HK-2 (cell line): ENCODE data around the gene SUPT4H1.

ENCODE experiments used
- DNase-seq: peaks from one replicate; pipeline ENCODE4 v3.0.0-alpha.2; 2018; ENCODE audit not compliant: unreplicated experiment

SUPT4H1 gene

DNA sequence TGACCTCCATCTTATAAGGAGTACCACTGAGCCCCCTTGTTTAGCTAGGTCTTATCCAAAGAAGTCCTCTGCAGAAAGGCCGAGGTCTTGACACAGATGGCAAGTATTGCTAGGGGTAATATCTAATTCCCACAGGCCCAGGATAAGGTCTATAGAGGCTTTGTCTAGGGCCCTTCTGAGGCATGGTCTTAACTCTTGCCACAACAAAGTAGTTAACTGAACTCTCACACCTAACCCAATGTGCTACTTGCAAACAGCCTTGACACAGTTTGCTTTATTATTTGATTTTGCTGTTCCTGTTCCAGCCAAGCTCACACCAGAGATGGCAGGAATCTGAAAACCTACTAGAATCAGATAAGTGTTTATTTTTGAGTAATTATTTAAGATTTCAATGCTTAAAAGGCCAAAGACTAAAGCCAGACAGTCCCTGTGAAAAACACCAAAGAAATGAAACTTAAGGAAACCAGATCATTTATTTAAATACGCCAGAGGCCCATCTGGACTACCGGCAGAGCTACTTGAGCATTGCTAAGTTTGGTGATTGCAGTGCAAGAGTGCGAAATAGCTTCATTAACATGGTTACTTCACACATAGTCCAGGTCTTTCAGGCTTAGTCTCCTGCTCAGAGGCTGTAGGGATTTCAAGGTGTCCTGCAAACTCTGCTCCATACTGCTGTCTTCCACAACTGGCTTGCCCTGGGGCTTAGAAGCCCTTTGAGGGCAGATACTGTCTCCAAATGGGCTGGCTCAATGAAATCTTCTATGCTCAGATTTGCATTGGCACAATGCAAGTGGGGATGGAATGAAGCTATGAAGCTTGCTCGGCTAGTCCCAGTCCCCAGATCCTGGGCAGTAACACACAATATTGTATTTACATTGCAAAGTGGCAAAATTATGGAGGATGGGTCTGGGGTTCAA lies 28.5 kb upstream of the SUPT4H1 start:
- no peak for DNase-seq

DNA sequence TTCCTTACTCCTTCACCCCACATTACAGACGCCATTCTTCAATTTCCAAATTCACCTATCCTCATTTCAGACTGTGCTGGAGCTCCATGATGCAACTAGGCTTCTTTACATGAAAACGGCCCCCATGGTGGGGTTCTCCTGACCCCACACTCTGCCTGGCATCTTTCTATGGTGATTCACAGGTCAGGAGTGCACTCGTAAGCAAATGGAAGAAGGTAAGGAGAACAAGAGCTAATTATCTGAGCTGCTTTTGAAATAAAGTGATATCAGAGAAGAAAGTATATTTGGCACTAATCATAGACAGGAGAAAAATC lies 27.5 kb upstream of the SUPT4H1 start:
- no peak for DNase-seq

DNA sequence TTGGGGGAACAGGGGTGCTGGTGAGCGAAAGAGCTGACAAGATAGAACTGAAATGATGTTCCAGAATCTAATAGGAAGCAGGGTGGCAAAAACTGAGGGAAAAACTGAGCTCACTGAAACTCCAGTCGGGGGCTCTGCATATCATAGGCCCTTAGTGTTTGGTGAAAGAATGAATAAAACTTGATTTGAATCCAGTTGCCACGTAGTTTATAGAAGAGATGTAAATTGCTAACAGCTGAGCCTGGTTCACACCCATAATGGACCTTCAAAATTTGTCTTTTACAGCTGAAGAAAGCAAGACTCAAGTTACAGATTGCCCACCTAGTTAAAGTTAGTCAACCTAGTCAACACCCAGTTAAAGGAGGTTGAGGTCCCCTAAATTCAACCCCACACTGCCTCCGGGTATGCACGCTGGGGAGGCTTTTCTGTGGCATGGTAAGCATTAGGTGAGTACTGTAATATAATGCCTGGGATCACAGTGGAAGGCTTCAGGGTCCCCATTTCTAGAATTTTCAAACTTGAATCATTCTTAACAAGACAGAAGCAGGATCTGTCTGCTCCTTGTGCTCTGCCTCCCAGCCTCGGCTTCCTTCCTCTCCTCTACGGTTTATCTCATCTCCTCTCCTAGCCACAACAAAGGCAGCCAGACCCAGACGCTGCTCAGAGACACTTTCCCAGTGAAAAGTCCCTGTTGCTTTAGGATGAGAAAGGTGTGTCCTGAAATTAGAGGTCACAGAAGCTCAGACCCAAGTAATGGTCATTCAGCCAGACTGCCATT lies 26.9 kb upstream of the SUPT4H1 start:
- DNase-seq = no peak

DNA sequence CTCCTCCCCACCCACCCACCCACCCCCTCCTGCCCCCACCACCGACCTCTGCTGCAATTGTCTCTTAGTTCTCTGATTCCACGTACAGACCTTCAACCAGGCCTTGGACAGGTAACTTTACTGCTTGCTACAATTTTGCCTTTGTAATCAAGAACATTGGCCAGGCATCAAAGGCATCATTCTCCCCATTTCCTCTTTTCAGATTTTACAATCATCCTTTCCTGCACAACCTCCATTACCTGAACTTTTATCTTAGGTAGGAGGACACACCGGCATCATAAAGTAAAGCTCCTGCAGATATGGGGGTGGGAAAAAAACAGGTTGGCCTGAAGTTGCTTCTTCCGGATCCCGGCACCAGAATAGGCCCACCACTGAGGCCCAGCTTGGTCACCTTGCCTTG lies 25.7 kb upstream of the SUPT4H1 start:
- DNase-seq = no peak

GRCh38 chr17:58377093-58377601 lies 25.1 kb upstream of the SUPT4H1 start:
- no peak for DNase-seq

- DNase-seq = no peak
Measured at GRCh38 chr17:58376472-58377000, 24.5 kb upstream of the SUPT4H1 start.

DNA sequence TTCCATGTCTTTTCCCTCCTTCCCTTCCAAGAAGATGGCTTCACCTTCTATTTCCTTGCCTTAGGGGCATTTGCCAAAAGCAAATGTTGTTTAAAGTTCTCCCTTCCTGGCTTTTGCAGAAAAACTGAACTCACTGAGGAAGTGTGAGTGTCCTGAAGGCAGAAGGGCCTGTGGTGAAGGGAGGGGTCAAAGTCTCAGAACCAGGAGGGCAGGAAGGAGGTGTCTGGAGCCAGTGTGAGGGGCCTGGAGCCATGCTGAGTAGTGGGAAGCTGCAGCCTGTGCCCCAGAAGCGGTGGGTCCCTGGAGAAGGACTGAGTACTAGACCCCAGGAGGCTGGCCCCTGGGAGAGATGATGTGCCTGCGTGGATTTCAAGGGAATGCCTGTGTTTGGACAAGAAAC lies 23.8 kb upstream of the SUPT4H1 start:
- no peak for DNase-seq

- no peak for DNase-seq
Measured at GRCh38 chr17:58375256-58375655, 23.3 kb upstream of the SUPT4H1 start.

- DNase-seq = no peak
Measured at GRCh38 chr17:58373923-58374322, 21.9 kb upstream of the SUPT4H1 start.

DNA sequence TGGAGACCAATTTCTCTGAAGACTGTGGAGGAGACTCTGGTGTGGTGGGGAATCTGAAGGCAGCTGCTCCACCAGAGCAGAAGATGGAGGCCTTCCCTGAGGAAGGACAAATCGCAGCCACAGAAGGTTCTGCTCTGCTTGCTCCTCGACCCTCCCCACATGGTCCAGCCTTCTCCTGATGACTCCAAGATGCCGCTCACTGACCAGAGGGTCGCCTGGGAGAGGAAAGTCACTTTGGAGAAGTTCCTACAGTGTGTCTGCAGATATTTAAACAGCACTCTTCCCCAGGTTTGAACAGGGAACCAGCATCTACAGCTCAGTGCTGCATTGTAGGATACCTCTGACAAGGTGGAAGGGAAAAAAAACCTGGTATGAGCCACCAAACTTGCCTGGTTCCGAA lies 21.0 kb upstream of the SUPT4H1 start:
- DNase-seq = no peak

- DNase-seq = no peak
Measured at GRCh38 chr17:58371300-58371950, 19.4 kb upstream of the SUPT4H1 start.

GRCh38 chr17:58370716-58371115 lies 18.7 kb upstream of the SUPT4H1 start:
- no peak for DNase-seq

DNA sequence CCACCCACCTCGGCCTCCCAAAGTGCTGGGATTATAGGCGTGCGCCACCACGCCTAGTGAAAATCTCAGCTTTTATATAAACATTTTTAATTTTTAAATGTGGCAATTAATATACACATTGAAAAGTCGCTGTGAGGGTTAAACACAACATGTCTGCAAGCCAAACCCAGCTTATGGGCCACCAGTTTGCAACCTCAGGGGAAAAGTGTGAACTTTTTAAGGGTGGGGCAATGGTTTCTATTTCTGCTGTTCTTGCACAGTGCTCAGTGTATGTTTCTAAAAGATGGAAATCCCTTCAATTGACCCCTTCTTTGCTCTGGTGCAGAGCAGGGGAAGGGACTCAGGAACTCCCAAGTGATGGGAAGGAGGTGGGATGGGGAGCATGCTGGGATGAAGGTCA lies 18.3 kb upstream of the SUPT4H1 start:
- DNase-seq = no peak

DNA sequence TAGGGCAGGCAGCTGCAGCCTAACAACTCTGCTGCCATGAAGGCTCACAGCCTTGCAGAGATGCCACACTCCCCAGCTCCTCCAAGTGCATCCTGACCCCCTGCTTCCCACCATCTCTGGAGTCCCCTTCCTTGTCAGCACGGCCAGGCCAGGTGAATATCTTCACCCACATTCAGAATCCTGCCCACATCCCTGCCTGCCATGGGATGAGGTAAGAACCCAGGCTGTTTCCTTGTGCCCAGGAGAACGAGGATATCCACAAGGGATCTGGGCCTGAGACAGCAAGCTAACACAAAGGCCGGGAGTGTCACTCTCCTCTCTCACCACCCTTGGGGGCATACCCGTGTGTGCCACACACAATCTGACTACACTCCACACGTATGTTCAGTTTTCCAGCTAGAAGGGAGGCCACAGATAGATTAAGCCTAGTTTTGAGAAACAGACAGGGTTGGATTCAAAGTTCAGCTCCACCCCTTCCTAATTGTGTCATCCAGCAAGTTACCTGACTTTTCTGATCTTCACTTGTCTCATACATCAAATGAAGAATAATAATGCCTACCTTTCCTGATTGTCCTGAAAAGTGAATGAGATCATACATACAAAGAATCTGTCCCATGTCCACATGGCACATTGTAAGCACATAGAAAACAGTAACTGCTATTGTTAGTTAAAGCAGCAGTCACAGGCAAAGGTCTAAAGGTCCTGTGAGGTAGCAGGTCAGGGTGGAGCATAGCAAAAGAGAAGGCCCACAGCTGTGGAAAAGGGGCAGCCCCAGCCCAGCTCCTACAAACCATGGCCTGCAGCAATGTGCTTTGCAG lies 17.4 kb upstream of the SUPT4H1 start:
- DNase-seq = no peak

DNA sequence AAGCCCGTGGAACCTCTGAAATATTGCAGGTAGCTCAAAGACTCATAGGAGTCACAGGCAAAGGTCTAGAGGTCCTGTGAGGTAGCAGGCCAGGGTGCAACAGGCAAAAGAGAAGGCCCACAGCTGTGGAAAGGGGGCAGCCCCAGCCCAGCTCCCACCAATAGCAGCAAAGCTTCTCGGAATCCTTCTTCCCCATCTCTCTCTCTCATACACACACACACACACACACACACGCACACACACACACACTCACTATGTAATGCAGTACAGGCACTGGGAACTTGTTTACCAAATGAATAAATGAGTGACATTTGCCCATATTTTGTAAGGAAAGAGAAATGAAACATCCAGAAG lies 16.8 kb upstream of the SUPT4H1 start:
- no peak for DNase-seq

DNA sequence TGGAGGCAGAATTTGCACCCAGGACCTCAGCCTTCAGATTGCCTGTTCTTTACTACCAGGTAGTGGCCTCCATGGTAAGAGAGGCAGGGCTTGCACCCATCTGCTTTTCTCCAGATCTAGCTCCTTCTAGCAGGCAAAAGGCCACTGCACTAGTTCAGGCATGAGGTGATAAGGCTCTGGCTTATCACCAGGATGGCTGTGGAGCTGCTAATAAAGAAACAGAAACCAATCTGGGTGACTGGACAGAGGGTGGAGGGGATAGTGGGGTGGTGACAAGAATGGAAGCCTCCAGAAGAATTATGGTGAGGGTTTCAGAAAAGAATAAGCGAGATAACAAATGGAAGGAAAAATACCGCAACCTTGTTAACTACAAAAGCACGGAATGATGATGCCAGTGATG lies 15.5 kb upstream of the SUPT4H1 start:
- no peak for DNase-seq

- no peak for DNase-seq
Measured at GRCh38 chr17:58365980-58366595, 14.1 kb upstream of the SUPT4H1 start.

GRCh38 chr17:58365185-58365979 lies 13.4 kb upstream of the SUPT4H1 start:
- DNase-seq = no peak

DNA sequence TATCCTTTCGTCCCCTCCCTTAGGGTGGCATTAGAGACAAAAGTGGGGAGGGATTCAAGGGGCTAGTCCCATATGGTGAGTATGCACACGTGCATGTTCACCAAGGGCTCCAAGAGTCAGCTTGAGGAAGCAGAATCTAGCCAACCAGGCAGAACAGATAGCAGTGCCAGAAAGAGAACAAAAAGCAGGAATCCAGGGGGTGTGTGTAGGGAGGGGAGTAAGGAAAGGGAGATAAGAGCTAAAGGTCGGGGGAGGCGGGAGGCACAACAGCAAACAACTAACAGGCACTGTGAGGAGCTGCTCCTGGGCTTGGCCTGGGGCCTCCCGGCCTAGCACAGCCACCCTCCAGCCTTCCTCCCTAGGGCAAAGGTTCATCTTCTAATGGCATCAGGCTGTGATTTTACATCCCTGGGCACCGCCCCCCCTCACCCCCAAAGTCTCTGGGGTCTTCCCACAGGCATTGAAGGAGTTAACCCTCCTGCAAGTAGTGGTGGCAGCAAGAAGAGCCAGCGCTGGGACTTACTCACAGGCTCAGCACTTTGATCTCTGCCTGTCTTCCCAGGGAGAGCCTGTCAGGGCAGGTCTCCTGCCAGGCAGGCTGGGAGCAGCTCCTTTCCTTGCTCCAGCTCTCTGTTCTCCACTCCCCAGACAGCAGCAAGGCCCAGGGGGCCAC lies 12.4 kb upstream of the SUPT4H1 start:
- no peak for DNase-seq
